GM18907 (cell line): ENCODE results near the gene ZNF678.
"Not testable (repeated sequence)": the region's sequence is repeated elsewhere in the genome, so short reads cannot be mapped to it uniquely, and the experiment has no call there.

Experiments
- ATAC-seq: cut with Tn5 transposase; IDR thresholded peaks from one replicate; pipeline ENCODE4 v1.9.1; 2021; ENCODE audit warnings: mild to moderate bottlenecking, moderate library complexity; ENCODE audit not compliant: unreplicated experiment

ZNF678 gene

DNA sequence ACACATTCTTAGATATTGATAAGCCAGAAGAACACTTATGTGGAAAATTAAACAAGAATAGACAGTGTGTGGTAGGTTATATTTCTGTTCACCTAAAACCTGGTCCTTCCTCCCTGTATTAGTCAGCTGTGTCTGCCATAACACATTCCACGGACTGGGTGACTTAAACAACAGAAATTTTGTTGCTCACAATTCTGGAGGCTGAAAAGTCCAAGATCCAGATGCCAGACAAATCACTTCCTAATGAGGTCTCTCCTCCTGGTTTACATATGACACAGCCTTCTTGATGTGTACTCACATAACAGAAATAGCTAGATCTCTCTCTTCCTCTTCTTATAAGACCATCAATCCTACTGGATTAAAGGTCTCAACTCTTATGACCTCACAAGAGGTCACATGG lies 146.1 kb downstream of the ZNF678 start:
- ATAC-seq, result no peak

DNA sequence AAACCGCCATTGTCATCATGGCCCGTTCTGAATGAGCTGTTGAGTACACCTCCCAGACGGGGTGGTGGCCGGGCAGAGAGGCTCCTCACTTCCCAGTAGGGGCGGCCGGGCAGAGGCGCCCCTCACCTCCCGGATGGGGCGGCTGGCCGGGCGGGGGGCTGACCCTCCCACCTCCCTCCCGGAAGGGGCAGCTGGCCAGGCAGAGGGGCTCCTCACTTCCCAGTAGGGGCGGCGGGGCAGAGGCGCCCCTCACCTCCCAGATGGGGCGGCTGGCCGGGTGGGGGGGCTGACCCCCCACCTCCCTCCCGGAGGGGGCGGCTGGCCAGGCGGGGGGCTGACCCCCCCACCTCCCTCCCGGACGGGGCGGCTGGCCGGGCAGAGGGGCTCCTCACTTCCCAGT lies 147.1 kb downstream of the ZNF678 start:
- ATAC-seq, result not testable (repeated sequence)

DNA sequence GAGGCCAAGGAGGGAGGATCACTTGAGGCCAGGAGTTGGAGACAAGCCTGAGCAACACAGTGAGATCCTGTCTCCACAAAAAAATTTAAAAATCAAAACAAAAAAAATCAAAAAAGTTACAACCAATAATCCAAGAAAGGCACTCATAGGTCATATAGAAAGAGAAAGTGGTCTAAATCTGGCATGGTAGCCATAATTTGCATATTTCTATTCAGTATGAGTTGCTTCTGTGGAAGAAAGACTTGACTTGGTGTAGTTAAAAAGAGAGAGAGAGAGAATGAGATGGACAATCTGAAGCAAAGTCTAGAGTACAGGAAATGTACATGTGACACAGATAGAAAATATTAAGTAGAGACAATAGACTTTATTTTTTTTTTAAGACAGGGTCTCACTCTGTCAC lies 149.3 kb downstream of the ZNF678 start:
- ATAC-seq, result no peak

DNA sequence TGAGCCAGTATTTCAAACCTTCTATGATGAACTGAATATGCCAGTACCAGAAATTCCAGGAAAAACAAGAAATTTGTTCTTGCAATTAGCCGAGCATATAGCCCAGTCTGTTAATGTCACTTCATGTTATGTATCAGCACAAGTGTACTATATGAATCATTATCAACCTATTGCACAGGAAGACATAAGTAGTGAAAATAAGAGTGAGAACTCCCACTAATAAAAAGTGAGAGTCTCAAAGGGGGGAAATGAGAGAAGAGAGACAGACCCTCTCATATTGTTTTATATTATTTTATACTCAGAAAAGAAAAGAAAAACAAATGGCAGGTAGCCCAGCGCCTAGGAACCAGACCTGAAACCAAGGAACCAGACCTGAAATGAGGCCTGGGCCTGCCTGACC lies 155.6 kb downstream of the ZNF678 start:
- no peak for ATAC-seq

DNA sequence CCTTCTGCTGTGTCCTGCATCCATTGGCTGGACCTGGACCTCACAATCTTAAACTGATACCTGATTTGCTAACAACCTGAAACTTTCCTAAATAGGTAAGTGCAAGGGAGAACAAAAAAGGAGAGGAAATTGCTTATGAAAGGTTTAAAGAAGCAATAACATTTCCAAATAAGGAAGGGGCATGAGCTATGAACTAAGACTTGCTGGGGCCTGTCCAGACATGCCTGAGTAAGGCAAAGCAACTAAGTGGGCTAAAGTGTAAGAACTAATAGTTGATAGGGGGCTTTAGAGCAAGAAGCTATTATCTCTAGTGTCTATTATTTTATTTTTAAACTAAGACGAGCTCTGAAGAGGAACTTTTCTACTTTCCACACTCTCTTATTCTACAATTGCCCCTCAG lies 160.1 kb downstream of the ZNF678 start:
- ATAC-seq, result no peak

DNA sequence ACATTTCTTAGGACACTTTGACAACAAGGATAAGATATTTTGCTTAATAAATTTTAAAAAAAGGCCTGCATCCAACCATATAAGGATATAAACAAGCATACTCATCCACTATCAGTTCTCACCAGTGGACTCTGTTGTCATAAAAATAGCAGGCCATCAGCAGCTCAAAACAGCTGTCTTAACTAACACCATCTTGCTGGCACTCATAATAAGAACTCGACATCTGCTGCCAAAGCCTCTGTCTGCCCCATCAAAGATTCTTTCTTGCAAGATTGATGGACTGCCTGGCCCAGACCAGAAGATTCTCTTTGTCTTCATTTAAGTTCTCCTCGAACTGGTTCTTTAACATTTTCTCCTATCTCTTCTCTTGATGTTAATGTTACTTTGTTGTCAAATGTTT lies 161.7 kb downstream of the ZNF678 start:
- ATAC-seq, result no peak

DNA sequence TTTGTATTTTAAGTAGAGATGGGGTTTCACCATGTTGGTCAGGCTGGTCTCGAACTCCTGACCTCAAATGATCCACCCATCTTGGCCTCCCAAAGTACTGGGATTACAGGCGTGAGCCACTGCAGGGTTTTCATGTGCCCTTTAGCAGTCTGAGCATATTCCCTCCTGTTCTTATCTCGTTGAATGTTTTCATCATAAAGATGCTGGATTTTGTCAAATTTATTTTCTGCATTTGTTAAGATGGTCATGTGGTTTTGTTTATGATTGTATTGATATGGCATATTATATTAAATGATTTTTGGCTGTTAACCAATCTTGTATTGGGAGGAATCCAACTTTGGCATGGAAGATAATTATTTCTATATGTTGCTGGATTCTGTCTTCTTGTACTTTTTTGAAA lies 163.0 kb downstream of the ZNF678 start:
- ATAC-seq, result no peak
